Stimulated activated CD8-positive, alpha-beta memory T cell treated with anti-CD3 and anti-CD28 coated beads, Interleukin-7, amount 100 ng/mL, for 4 hours (primary cell): Measurements from ENCODE around the gene EFCAB13.
"Not testable (repeated sequence)": the region's sequence is repeated elsewhere in the genome, so short reads cannot be mapped to it uniquely, and the experiment has no call there.

Source experiments
- DNase-seq, 2 donors: peaks; one replicate each; pipeline ENCODE4 v3.0.0-alpha.2; 2020; ENCODE audit warnings: low read depth in 2 of 2

Gene EFCAB13

DNA sequence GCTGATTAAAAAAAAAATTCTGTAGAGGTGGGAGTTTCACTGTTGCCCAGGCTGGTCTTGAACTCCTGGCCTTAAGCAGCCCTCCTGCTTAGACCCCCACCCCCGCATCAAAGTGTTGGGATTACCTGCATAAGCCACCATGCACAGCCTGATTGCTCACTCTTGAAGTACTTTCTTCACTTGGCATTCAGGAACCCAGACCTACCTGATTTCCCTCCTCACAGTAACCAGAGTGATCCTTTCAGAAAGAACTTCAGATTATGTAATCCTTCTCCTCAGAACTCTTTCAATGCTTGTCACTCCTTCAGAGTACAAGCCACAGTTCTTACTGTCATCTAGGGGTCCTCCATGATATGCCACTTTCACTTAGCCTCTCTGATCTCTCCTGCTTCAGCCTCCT lies 1.4 kb downstream of the EFCAB13 start:
- no peak for DNase-seq

DNA sequence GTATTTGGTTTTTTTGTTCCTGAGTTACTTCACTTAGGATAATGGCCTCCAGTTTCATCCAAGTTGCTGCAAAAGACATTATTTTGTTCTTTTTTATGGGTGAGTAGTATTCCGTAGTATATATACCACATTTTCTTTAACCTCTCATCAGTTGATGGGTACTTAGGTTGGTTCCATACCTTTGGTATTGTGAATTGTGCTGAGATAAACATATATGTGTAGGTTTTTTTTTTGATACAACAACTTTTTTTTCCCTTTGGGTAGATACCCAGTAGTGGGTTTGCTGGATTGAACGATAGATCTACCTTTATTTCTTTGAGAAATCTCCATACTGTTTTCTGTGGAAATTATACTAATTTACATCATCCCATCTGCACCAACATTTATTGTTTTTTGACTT lies 6.8 kb downstream of the EFCAB13 start:
- DNase-seq: no peak

DNA sequence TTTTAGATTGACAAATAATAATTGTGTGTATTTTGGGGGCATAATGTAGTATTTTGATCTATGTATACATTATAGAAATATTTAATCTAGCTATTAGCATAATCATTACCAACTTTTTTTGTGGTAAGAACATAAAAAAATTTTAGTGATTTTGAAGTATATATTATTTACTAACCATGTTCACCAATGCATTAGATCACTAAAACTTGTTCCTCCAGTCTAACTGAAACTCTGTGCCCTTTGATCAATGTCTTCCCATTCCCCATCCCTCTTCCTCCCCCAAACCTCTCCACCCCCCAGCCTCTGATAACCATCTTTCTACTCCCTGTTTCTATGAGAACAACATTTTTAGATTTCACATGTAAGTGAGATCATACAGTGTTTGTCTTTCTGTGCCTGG lies 8.5 kb downstream of the EFCAB13 start:
- DNase-seq: no peak

DNA sequence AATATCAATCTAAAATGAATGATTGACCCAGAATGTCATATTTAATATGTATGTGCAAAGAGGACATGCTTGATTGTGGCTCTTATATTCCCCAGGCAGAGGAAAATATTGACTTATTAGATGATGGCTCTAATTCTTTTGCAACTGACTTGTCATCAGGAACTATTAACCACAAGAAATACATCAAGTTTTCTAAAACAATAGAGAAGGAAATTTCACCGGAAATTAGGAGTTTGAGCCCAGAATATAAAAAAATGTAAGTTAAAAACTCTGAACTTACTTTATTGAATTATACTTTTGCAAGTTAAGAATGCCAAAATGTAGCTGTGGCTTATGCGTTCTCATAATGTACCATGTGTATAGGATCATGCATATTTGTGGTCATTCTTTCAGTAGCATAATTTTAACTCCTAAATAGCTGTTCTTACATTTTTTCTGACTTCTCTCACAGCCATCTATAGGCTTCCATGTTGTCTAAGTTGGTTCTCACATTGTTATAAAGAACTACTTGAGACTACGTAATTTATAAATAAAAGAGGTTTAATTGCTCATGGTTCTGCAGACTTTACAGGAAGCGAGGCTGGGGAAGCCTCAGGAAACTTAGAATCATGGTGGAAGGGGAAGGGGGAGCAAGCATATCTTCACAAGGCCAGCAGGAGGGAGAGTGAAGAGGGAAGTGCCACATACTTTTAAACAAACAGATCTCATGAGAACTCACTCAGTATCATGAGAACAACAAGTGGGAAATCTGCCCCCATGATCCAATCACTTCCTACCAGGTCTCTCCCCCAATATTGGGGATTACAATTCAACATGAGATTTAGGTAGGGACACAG lies 11.6 kb downstream of the EFCAB13 start:
- DNase-seq: no peak

DNA sequence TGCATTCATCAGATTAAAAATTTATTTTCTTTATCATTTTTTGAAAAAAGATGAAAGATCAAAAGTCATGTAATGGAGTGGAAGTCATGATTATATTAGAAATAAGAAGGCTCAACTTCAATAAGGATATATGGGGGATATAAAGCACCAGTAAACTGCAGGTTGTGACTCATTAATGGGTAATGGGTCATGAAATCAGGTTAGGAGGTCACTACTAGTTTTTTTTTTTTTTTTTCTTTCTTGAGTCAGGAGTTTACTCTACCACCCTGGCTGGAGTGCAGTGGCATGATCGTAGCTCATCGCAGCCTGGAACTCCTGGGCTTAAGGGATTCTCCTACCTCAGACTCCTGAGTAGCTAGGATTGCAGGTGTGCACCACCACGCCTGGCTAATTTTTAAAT lies 14.3 kb downstream of the EFCAB13 start:
- DNase-seq: no peak

DNA sequence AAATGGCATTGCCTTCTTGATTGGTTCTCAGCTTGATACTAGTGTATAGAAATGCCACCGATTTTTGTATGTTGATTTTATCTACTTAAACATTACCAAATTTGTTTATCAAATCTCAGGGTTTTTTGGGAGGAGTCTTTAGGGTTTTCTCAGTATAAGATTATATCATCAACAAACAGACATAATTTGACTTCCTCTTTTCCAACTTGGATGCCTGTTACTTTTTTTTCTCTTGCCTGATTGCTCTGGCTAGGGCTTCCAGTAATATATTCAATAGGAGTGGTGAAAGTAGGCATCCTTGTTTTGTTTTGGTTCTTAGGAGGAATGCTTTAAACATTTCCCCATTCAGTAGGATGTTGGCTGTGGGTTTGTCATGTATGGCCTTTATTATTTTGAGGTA lies 29.1 kb downstream of the EFCAB13 start:
- no peak for DNase-seq

DNA sequence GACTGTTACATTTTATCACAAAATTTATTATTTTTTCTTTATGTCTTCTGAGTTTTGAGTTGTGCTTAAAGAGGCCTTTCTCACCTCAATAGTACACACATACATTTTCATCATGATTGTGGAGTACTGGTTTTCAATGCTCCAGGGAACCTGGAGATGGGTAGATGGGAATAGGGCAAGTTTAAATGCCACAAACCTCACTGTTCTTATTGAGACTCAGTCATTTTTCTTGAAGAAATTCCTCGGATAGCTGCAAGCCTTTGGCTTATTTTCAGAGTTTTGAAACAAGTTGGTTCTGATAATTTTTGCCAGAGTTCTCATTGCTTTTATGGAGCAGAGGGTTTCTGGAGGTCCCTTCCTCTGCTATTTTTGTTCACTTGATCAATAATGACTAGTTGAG lies 34.9 kb downstream of the EFCAB13 start:
- DNase-seq: no peak

DNA sequence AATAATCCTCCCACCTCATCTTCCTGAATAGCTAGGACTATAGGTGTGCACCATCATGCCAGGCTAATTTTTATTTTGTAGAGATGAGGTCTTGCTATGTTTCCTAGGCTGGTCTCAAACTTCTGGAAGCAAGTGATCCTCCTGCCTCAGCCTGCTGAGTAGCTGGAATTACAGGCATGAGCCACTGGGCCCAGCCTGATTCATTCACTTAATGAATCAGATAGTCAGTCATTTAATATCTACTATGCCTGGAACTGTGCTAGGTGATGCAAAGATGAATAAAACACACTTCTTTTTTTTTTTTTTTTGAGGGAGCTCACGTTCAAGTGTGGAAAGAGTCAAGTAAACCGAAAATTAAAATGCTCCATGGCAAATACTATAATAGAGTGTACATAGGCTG lies 39.4 kb downstream of the EFCAB13 start:
- no peak for DNase-seq

DNA sequence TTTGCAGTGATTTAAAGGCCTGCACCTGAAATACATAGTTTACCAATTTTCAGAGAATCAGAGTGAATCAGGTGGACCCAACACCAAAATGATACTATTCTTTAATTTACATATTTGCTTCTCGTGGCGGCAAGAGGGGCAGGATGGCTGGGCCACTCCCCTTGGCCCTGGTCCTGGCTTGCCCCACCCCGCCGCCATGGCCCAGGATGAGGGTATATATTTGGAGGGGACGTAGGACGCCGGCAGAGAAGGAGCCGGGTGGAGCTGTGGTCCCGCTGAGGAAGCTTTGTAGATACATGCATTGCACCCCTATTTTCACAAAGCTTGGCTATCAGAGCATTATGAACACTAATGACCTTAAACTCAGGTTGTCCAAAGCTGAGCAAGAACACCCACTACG lies 43.5 kb downstream of the EFCAB13 start:
- no peak for DNase-seq

DNA sequence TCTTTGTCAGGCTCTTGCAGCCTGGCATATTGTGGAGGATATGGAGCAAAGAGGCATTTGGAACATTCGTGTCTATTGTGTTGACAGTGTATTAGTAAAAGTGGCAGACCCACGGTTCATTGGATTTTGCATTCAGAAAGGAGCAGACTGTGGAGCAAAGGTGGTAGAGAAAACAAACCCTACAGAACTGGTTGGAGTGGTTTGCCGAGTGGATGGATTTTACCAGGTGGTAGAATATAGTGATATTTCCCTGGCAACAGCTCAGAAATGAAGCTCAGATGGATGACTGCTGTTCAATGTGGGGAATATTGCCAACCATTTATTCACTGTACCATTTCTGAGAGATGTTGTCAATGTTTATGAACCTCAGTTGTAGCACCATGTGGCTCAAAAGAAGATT lies 44.5 kb downstream of the EFCAB13 start:
- no peak for DNase-seq

DNA sequence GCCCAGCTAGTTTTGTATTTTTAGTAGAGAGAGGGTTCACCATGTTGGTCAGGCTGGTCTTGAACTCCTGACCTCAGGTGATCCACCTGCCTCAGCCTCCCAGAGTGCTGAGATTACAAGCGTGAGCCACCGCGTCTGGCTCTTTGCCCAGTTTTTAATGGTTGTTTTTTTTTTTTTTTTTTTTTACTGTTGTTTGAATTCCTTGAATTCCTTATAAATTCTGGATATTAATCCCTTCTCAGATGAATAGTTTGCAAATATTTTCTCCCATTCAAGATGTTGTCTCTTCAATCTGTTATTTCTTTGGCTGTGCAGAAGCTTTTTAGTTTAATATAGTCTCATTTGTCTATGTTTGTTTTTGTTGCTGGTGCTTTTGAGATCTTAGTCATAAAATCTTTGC lies 47.1 kb downstream of the EFCAB13 start:
- DNase-seq: not testable (repeated sequence)

DNA sequence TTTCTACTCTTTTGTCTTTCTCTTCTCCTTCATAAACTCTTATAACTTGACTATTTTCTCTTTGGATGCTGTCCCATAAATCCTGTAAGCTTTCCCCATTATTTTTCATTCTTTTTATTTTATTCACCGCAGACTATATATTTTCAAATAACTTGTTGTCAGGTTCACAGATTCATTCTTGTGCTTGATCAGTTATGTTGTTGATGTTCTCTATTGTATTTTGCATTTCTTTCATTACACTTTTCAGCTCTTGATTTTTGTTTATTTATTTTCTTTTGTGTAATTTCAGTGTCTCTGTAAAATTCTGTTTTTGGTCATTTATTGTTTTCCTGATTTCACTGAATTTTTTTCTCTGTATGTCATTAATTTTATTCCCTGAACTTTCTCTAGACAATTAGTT lies 49.2 kb downstream of the EFCAB13 start:
- DNase-seq: no peak

DNA sequence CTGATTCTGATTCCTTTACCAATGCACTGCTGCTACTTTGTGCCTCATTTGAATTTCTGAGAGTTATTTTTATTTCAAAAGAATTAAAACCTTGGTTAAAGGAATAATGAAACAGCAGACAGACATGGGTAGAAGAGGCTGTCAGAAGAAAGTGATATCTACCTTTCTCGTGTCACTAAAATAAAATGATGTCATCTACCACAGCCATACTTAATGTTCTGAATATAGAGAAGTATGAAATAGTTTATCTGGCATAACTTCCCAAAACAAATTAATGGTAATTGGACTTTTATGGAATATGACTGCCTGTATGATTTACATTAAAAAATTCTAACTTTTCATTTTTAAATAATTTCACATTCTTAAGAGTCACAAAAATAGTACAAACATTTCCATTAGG lies 52.5 kb downstream of the EFCAB13 start:
- no peak for DNase-seq

DNA sequence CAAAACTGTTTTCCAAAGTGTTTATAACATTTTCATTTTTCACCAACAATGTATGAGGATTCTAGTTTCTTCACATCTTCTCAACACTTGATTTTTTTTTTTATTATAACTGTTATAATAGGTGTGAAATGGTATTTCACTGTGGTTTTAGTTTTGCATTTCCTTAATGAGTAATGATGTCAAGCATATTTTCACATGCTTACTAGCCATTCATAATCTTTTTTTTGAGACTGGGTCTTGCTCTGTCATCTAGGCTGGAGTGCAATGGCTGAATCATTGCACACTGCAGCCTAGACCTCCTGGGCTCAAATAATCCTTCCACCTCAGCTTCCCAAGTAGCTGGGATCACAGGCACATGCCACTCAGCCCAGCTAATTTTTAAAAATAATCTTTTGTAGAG lies 65.1 kb downstream of the EFCAB13 start:
- no peak for DNase-seq

DNA sequence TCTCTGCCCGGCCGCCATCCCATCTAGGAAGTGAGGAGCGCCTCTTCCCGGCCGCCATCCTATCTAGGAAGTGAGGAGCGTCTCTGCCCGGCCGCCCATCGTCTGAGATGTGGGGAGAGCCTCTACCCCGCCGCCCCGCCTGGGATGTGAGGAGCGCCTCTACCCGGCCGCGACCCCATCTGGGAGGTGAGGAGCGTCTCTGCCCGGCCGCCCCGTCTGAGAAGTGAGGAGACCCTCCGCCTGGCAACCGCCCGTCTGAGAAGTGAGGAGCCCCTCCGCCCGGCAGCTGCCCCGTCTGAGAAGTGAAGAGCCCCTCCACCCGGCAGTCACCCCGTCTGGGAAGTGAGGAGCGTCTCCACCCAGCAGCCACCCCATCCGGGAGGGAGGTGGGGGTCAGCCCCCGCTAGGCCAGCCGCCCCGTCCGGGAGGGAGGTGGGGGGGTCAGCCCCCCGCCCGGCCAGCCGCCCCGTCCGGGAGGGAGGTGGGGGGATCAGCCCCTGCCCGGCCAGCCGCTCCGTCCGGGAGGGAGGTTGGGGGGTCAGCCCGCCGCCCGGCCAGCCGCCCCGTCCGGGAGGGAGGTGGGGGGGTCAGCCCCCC lies 73.9 kb downstream of the EFCAB13 start:
- DNase-seq: not testable (repeated sequence)

DNA sequence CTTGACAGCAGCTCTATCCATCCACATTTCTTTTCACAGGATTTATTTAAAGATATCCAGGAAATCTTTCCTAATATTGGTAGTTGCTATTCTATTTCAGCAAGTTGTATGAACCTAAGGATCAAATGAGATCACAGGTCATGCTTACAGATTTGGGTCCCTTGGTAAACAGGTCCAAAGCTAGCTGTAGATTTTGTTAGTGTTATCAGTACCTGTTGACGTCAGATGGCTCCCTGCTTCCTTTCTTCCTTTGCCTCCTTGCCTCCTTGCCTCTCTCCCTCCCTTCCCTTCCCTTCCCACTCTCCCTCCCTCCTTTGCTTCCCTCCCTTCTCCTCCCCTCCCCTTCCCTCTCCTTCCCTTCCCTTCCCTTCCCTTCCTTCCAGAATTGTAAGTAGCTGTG lies 76.6 kb downstream of the EFCAB13 start:
- no peak for DNase-seq

DNA sequence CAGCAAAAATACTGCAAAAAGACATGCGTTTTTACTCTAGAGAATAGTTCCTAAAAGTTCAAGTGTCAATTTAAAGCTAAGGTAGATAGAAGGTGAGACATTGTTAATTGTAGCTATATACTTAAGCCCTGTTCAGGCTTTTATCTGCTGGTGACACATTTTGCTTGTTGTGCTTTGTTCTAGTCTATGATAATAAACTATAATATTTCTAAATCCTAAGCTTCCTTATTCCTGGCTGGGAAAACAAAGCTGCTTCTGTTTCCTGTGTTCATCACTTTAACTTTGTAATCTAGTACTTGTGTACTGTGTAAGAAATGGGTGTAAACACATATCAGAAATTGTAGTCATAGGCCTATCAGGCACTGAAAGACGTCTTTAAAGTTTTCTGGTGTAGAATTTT lies 77.3 kb downstream of the EFCAB13 start:
- DNase-seq: no peak

DNA sequence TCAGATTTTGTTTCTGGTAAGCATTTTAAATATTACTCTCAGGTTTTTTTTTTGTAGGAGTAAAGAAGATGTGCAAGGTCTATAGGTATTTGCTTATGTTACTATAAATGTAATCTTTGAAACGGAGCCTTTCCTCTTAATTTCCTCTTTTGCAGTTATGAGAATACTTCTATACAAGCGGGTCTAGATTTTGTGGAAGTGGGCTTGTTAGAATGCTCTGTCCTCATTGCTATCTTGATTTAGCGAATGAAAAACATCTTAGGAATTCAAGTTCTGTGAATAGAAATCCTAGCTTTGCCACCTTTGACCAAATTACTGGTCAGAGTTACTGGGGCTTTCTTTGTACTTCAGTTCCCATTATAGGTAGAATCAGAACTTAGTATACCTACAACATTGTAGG lies 80.3 kb downstream of the EFCAB13 start:
- DNase-seq: no peak

DNA sequence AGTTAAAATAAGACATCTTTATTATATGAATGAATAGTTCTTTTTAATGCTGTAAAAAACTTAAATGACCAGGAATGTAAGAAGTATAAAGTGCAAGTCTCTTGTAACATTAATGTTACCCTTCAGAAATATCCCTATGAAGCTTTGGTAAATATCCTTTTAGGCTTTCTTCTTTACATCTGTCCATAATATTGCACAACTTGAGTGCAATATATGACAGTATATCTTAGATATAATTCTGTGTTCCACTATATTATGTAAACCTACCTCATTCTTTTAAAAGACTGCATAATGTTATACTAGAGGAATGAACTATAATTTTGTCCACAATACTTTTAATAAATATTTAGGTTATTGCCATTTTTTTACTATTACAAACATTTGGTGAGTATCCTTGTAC lies 81.1 kb downstream of the EFCAB13 start:
- DNase-seq: no peak

DNA sequence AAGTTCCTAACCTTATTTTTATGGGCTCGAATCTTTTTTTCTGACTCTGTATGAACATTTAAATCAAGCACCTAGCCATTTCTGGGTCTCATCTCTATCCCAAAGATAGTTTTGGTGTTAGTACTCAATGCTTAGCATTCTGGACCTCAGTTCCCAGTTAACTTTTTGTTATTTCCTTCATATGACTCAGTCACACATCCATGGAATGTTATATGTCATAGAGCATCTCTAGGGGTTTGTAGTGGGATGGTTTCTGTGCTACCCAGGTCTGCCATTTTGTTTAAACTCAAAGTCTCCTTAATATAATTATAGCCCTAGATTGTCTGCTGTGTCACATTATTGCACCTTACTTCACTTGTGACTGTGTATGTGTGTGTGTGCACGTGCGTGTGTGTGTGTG lies 90.1 kb downstream of the EFCAB13 start:
- no peak for DNase-seq

DNA sequence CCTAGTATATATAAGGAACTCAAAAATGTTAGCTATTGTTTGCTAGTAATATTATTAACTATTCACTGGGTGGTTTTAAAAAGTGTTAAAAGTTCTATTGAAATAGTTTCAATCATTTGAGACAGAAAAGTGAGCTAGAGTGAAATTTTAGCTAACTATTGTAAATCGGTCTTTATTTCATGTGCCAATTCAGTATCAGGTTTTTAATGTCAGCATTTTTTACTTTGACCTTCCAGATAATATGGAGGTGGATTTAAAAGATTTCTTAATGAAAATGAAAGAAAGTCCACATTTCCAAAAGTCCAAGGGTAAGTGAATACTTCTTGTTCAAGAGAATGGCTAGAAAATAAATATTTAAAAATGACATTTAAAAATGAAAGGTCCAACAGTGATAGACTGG lies 90.9 kb downstream of the EFCAB13 start:
- DNase-seq: no peak

DNA sequence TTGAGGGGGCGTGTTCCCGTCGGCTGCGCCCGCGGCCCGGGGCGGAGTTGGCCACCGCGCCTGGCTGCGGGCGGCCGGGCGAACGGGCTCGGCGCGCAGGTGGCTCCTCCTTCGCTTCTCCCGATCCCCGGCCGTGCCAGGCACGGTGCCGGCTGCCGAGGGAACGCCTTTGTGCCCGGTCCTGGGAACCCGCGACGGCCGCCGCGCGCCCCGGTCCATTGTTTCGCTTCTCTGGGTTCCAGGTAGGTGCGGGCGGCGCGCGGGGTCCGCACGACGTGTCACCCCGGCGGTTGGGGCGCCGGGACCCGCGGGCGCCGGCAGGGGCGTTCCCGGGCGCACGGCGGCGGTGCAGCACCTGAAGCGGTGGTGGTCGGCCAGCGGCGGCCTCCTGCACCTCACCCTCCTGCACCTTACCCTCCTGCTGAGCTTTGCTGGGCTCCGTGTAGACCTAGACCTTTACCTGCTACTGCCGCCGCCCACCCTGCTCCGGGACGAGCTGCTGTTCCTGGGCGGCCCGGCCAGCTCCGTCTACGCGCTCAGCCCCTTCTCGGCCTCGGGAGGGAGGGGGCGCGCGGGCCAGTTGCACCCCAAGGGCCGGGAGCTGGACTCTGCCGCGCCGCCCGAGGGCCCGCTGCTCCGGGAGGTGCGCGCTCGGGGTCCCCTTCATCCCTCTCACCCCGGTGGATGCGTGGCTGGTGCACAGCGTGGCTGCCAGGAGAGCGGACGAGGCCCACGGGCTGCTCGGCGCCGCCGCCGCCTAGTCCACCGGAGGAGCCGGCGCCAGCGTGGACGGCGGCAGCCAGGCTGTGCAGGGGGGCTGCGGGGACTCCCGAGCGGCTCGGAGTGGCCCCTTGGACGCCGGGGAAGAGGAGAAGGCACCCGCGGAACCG lies 99.9 kb downstream of the EFCAB13 start:
- DNase-seq: no peak

DNA sequence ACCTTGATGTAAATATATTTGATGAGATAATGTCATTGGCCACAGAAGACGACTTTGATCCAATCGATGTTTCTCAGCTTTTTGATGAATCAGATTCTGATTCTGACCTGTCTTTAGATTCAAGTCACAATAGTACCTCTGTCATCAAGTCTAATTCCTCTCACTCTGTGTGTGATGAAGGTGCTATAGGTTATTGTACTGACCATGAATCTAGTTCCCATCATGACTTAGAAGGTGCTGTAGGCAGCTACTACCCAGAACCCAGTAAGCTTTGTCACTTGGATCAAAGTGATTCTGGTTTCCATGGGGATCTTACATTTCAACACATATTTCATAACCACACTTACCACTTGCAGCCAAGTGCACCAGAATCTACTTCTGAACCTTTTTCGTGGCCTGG lies 101.5 kb downstream of the EFCAB13 start:
- not testable (repeated sequence) for DNase-seq
